Neural progenitor cell (in vitro differentiated cells): ENCODE measurements around the gene ZNF598. TPM values are rescaled to one million over a fixed set of nuclear protein-coding genes. Genes with fewer than 3 reads are reported as not detected.

Experiments used
- DNase-seq: peaks from one replicate; pipeline ENCODE4 v3.0.0-alpha.2; 2016; ENCODE audit warnings: low spot score
- H2AFZ ChIP-seq: fragments of 200-600 bp; sonication (generic); replicated peaks from 2 replicates; pipeline ENCODE4 v1.6.1; 2016; ENCODE audit warnings: antibody characterized with exemption
- H3F3A ChIP-seq: fragments of 200-600 bp; sonication (generic); 2 replicates; pipeline ENCODE4 v1.6.1; 2016; ENCODE audit warnings: antibody characterized with exemption, low read depth
- H3K27ac ChIP-seq: fragments of 200-600 bp; sonication (generic); 2 replicates; pipeline ENCODE4 v1.5.1; 2016; ENCODE audit warnings: mild to moderate bottlenecking
- H3K27me3 ChIP-seq: fragments of 200-600 bp; sonication (generic); 2 replicates; pipeline ENCODE4 v1.6.1; 2016; ENCODE audit warnings: mild to moderate bottlenecking, moderate library complexity
- H3K36me3 ChIP-seq: fragments of 200-600 bp; sonication (generic); 2 replicates; pipeline ENCODE4 v1.5.1; 2016
- H3K4me1 ChIP-seq: fragments of 200-600 bp; sonication (generic); 2 replicates; pipeline ENCODE4 v1.6.1; 2016; ENCODE audit warnings: mixed run types
- H3K4me2 ChIP-seq: fragments of 200-600 bp; sonication (generic); 2 replicates; pipeline ENCODE4 v1.6.1; 2016
- H3K4me3 ChIP-seq: fragments of 200-600 bp; sonication (generic); 2 replicates; pipeline ENCODE4 v1.5.1; 2016
- H3K79me2 ChIP-seq: fragments of 200-600 bp; sonication (generic); 2 replicates; pipeline ENCODE4 v1.6.1; 2016; ENCODE audit warnings: low read depth
- H3K9ac ChIP-seq: fragments of 200-600 bp; sonication (generic); 2 replicates; pipeline ENCODE4 v1.6.1; 2016
- H3K9me3 ChIP-seq: fragments of 200-600 bp; sonication (generic); 2 replicates; pipeline ENCODE4 v1.5.1; 2016; ENCODE audit warnings: low read depth
- H4K20me1 ChIP-seq: fragments of 200-600 bp; sonication (generic); 2 replicates; pipeline ENCODE4 v1.6.1; 2016; ENCODE audit warnings: low read depth
- H3K27ac Mint-ChIP-seq: 3 replicates; pipeline ENCODE4 v1.8.0; 2021; ENCODE audit warnings: mixed read lengths
- H3K27me3 Mint-ChIP-seq: 2 replicates; pipeline ENCODE4 v1.8.0; 2022; ENCODE audit warnings: low read depth, mild to moderate bottlenecking, inconsistent platforms, moderate library complexity, mixed read lengths; ENCODE audit not compliant: insufficient read depth
- H3K36me3 Mint-ChIP-seq: 3 replicates; pipeline ENCODE4 v1.8.0; 2021; ENCODE audit warnings: mixed read lengths
- H3K4me1 Mint-ChIP-seq: 3 replicates; pipeline ENCODE4 v1.8.0; 2021; ENCODE audit warnings: mixed read lengths
- H3K4me3 Mint-ChIP-seq: 3 replicates; pipeline ENCODE4 v1.8.0; 2021; ENCODE audit warnings: mild to moderate bottlenecking, moderate library complexity, mixed read lengths
- H3K9me3 Mint-ChIP-seq: 3 replicates; pipeline ENCODE4 v1.8.0; 2020; ENCODE audit warnings: mixed read lengths
- CTCF ChIP-seq: fragments of 200-600 bp; sonication (generic); IDR thresholded peaks from 2 replicates; pipeline ENCODE4 v1.5.1; 2017; ENCODE audit warnings: antibody characterized with exemption, mild to moderate bottlenecking
- EZH2 ChIP-seq: fragments of 200-600 bp; sonication (generic); IDR thresholded peaks from 2 replicates; pipeline ENCODE4 v1.6.1; 2017; ENCODE audit warnings: antibody characterized with exemption, mild to moderate bottlenecking, moderate library complexity
- EZH2phosphoT487 ChIP-seq: fragments of 200-600 bp; sonication (generic); IDR thresholded peaks from 2 replicates; pipeline ENCODE4 v1.6.1; 2017; ENCODE audit warnings: antibody characterized with exemption
- total RNA-seq: library from RNA; depleted of rRNA; stranded (reverse); fragments of >200 nt; gene quantifications from 2 replicates; pipeline ENCODE4 v1.2.3, GENCODE V29; 2015; ENCODE audit warnings: low replicate concordance

Gene ZNF598
- total RNA-seq, 1 donor from 2014 or later, result 12.7 TPM

- H3K36me3 ChIP-seq, result no peaks in the 10 kb centered on the region
- Mint-ChIP-seq H3K27ac (no peak overlapping the region), H3K9me3 (no peaks in the 10 kb centered on the region), H3K36me3 (peaks cover 10% of the 10 kb centered on the region), H3K4me1 (peaks cover 30% of the 10 kb centered on the region), H3K4me3 (peak overlapping the region; percentile 89), H3K27me3 (peaks cover 33% of the 10 kb centered on the region)
- peaks cover 23% of the 10 kb centered on the region for H3K4me1 ChIP-seq
- peaks cover 56% of the 10 kb centered on the region for H3K27me3 ChIP-seq
- H3K9me3 ChIP-seq, result no peaks in the 10 kb centered on the region
- peak overlapping the region; percentile 93 for H3K4me2 ChIP-seq
- no peak overlapping the region for H2AFZ ChIP-seq
- TF ChIP-seq CTCF, result no peak
- TF ChIP-seq EZH2phosphoT487, result no peak
- no peak for TF ChIP-seq EZH2
- peaks cover 36% of the 10 kb centered on the region for H3F3A ChIP-seq
- peaks cover 14% of the 10 kb centered on the region for H3K79me2 ChIP-seq
- H3K9ac ChIP-seq, result no peak overlapping the region
- peaks cover 24% of the 10 kb centered on the region for H4K20me1 ChIP-seq
- no peak overlapping the region for H3K27ac ChIP-seq
- H3K4me3 ChIP-seq, result peak overlapping the region; percentile 95
- no peak for DNase-seq
Measured at GRCh38 chr16:1985466-1986150, 24.0 kb downstream of the ZNF598 start.

- Mint-ChIP-seq H3K27ac (no peak overlapping the region), H3K4me3 (peak overlapping the region; percentile 89), H3K4me1 (peaks cover 30% of the 10 kb centered on the region), H3K9me3 (no peaks in the 10 kb centered on the region), H3K27me3 (peaks cover 33% of the 10 kb centered on the region), H3K36me3 (peaks cover 10% of the 10 kb centered on the region)
- Histone ChIP-seq H3K36me3 (no peaks in the 10 kb centered on the region), H3K4me2 (peak overlapping the region; percentile 93), H3K27me3 (peaks cover 56% of the 10 kb centered on the region), H3K9me3 (no peaks in the 10 kb centered on the region), H3K4me3 (peak overlapping the region; percentile 95), H2AFZ (peak overlapping the region; percentile 93), H4K20me1 (peaks cover 32% of the 10 kb centered on the region), H3K27ac (no peak overlapping the region), H3K9ac (peak overlapping the region; percentile 93), H3K79me2 (peaks cover 14% of the 10 kb centered on the region), H3K4me1 (peaks cover 29% of the 10 kb centered on the region), H3F3A (peaks cover 35% of the 10 kb centered on the region)
- no peak for TF ChIP-seq EZH2phosphoT487
- TF ChIP-seq CTCF, result no peak
- TF ChIP-seq EZH2, result no peak
- DNase-seq, result peak; percentile 59
Measured at GRCh38 chr16:1984347-1985225, 25.0 kb downstream of the ZNF598 start.

- H3K4me1 ChIP-seq, result peaks cover 37% of the 10 kb centered on the region
Measured at GRCh38 chr16:1983544-1984346, 25.9 kb downstream of the ZNF598 start, which contains the start of gene GFER. GFER (plus strand) TSS chr16:1984193; CDS start chr16:1984219, 26 bp downstream.

More at GRCh38 chr16:1983544-1984346, 25.9 kb downstream of the ZNF598 start, which contains the start of gene GFER:
- peak; percentile 99 for DNase-seq
- peak within 1 kb of the TSS; percentile 93 for H3K4me2 ChIP-seq
- Mint-ChIP-seq H3K27me3 (peaks cover 27% of the 10 kb centered on the region), H3K36me3 (peaks cover 10% of the 10 kb centered on the region), H3K4me3 (peak within 1 kb of the TSS; percentile 89), H3K27ac (peak within 1 kb of the TSS; percentile 10), H3K9me3 (no peaks in the 10 kb centered on the region), H3K4me1 (peaks cover 30% of the 10 kb centered on the region)
- peaks cover 29% of the 10 kb centered on the region for H3F3A ChIP-seq
- TF ChIP-seq EZH2 (no peak), CTCF (peak; percentile 44)
- peaks cover 56% of the 10 kb centered on the region for H3K27me3 ChIP-seq
- H3K9me3 ChIP-seq, result no peaks in the 10 kb centered on the region
- peak within 1 kb of the TSS; percentile 93 for H3K9ac ChIP-seq
- peaks cover 14% of the 10 kb centered on the region for H3K79me2 ChIP-seq
- H3K27ac ChIP-seq, result peak within 1 kb of the TSS; percentile 41
- H3K36me3 ChIP-seq, result no peaks in the 10 kb centered on the region
- H3K4me3 ChIP-seq, result peak within 1 kb of the TSS; percentile 95
- H4K20me1 ChIP-seq, result peaks cover 33% of the 10 kb centered on the region
- H2AFZ ChIP-seq, result peak within 1 kb of the TSS; percentile 93
